ENCODE results near the gene ELF2. TPM values are rescaled to one million over a fixed set of nuclear protein-coding genes. Genes with fewer than 3 reads are reported as not detected.
A peak's percentile ranks its signal among the peaks of the same experiment; 100 is the strongest.

Gene ELF2
- total and polyA plus RNA-seq, 2 donors (not counting 1 experiment from before 2014, with no cell fraction given) = 25.1 to 97.5 TPM

DNA sequence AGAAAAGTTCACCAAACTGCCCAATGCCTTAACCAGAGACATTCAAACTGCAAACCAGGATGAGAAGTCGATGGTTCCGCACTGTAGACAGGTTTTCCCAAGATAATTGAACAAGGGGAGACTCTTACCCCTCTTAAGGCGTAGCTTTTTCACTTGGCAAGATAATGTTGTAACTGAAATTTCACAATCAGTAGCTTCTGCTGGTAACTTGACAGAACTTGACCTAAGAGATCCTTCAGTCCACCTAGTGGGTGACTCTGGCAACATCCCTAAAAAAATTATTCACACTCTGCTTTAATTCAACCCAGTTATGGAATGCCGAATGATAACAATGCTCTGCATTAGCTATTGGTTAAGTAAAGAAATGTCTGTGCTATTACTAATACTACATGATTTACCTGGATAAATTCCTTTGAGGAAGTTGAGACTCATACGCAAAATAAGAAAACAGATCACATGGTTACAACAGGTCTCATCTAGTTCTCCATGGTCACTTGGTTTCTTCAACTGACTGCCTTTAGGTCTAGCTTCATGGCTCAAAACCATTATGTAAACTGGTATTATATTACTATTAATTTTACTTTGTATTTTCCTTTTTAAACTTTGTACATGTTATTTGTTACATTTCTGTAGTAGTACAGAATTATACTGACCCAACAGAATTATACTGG lies 9.1 kb downstream of the ELF2 start:
- ChIA-PET POLR2A (no interaction called here), CTCF (interaction anchor here (0.6 to 2.4 kb wide), 11 partner anchors 8 to 181 kb away, joined by 3 to 12 read pairs (median 3); partner anchors contain the start of gene ELF2)
- TF ChIP-seq, protein P1, sequence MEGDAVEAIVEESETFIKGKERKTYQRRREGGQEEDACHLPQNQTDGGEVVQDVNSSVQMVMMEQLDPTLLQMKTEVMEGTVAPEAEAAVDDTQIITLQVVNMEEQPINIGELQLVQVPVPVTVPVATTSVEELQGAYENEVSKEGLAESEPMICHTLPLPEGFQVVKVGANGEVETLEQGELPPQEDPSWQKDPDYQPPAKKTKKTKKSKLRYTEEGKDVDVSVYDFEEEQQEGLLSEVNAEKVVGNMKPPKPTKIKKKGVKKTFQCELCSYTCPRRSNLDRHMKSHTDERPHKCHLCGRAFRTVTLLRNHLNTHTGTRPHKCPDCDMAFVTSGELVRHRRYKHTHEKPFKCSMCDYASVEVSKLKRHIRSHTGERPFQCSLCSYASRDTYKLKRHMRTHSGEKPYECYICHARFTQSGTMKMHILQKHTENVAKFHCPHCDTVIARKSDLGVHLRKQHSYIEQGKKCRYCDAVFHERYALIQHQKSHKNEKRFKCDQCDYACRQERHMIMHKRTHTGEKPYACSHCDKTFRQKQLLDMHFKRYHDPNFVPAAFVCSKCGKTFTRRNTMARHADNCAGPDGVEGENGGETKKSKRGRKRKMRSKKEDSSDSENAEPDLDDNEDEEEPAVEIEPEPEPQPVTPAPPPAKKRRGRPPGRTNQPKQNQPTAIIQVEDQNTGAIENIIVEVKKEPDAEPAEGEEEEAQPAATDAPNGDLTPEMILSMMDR (IDR thresholded peaks at IDR 0.05) = peak; percentile 43
- TF ChIP-seq EZH2 (IDR thresholded peaks at IDR 0.05; ENCODE audit: borderline replicate concordance, insufficient read depth, low read depth, low read length, poor library complexity, severe bottlenecking) = no peak
- DNase-seq (peak; percentile 36), ATAC-seq (ENCODE audit: low read depth) (no peak)
- Histone ChIP-seq H3K4me3 (ENCODE audit: control extremely low read depth in 1 of 5, extremely low read depth in 1 of 5, insufficient read depth in 1 of 5, low read depth in 2 of 5, low read length in 4 of 5) (no peak overlapping the region), H3K79me2 (ENCODE audit: control insufficient read depth, insufficient read depth, low read length) (peaks cover 57% of the 10 kb centered on the region), H3K36me3 (replicated peaks in 1 of 2; ENCODE audit: control extremely low read depth in 1 of 2, control insufficient read depth in 1 of 2, extremely low read depth in 1 of 2, insufficient read depth in 2 of 2, low read length in 1 of 2) (no peaks in the 10 kb centered on the region), H2AFZ (ENCODE audit: insufficient read depth, low read depth, low read length, poor library complexity, severe bottlenecking) (no peak overlapping the region), H3K27ac (ENCODE audit: low read length in 2 of 2) (no peak overlapping the region), H3K4me2 (replicated peaks; ENCODE audit: low read depth, low read length, poor library complexity, severe bottlenecking) (no peak overlapping the region), H3K27me3 (replicated peaks in 1 of 4; ENCODE audit: control extremely low read depth in 1 of 4, control insufficient read depth in 3 of 4, insufficient read depth in 4 of 4, low read length in 3 of 4) (no peaks in the 10 kb centered on the region), H4K20me1 (ENCODE audit: control insufficient read depth, insufficient read depth, low read length, poor library complexity, severe bottlenecking) (no peaks in the 10 kb centered on the region), H3K9me3 (ENCODE audit: control extremely low read depth in 1 of 3, control insufficient read depth in 2 of 3, insufficient read depth in 1 of 3, low read length in 2 of 3) (no peaks in the 10 kb centered on the region), H3K9ac (ENCODE audit: low read length) (no peak overlapping the region), H3K4me1 (ENCODE audit: control insufficient read depth in 2 of 2, insufficient read depth in 2 of 2, low read length in 2 of 2) (no peaks in the 10 kb centered on the region)
- H3K27ac Mint-ChIP-seq = no peak overlapping the region
- no peaks in the 10 kb centered on the region for H3K27me3 Mint-ChIP-seq
- intact Hi-C loops (cut with micrococcal nuclease) = no loop called here
- peaks cover 18% of the 10 kb centered on the region for H3K4me1 Mint-ChIP-seq
- no peak overlapping the region for H3K4me3 Mint-ChIP-seq
- WGBS (ENCODE audit: insufficient coverage) = no CpG with 5 or more reads among the region's 5 CpGs
- no peaks in the 10 kb centered on the region for H3K9me3 Mint-ChIP-seq (ENCODE audit: insufficient read depth)

DNA sequence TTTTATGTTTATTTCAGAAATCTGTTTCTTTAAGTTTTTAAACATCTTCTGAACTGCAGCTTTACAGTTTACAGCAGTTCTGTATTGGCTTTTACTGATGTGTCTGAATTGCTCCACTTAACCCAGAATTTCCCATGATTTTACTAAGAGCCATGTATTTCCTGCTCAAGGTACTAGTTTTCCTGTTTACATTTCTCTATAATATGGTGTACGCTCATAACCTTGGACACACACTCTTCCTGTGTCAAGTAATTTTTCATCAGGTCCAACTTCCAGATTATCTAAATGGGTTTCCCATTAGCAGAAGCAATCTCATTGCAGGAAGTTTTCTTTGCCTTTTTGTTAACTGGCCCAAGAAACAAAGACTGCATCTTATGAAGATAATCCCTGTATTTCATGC lies 12.3 kb downstream of the ELF2 start:
- ATAC-seq (ENCODE audit: low read depth) (no peak), DNase-seq (no peak)
- H3K4me2 ChIP-seq (replicated peaks; ENCODE audit: low read depth, low read length, poor library complexity, severe bottlenecking) = no peak overlapping the region
- no peak overlapping the region for H3K27ac Mint-ChIP-seq
- ChIA-PET POLR2A (no interaction called here), CTCF (no interaction called here)
- no peaks in the 10 kb centered on the region for H3K9me3 Mint-ChIP-seq (ENCODE audit: insufficient read depth)
- H3K27me3 Mint-ChIP-seq = no peaks in the 10 kb centered on the region
- intact Hi-C loops (cut with micrococcal nuclease) = no loop called here
- no peak overlapping the region for H3K27ac ChIP-seq (ENCODE audit: low read length in 2 of 2)
- TF ChIP-seq EZH2 (IDR thresholded peaks at IDR 0.05; ENCODE audit: borderline replicate concordance, insufficient read depth, low read depth, low read length, poor library complexity, severe bottlenecking) = no peak
- TF ChIP-seq, protein P1 (IDR thresholded peaks at IDR 0.05) = no peak
- H3K4me3 ChIP-seq (ENCODE audit: control extremely low read depth in 1 of 5, extremely low read depth in 1 of 5, insufficient read depth in 1 of 5, low read depth in 2 of 5, low read length in 4 of 5) = no peak overlapping the region
- no peak overlapping the region for H3K9ac ChIP-seq (ENCODE audit: low read length)
- H3K79me2 ChIP-seq (ENCODE audit: control insufficient read depth, insufficient read depth, low read length) = peaks cover 44% of the 10 kb centered on the region
- no peak overlapping the region for H3K4me3 Mint-ChIP-seq
- H3K27me3 ChIP-seq (replicated peaks in 1 of 4; ENCODE audit: control extremely low read depth in 1 of 4, control insufficient read depth in 3 of 4, insufficient read depth in 4 of 4, low read length in 3 of 4) = no peaks in the 10 kb centered on the region
- H3K4me1 ChIP-seq (ENCODE audit: control insufficient read depth in 2 of 2, insufficient read depth in 2 of 2, low read length in 2 of 2) = no peaks in the 10 kb centered on the region
- H3K36me3 ChIP-seq (replicated peaks in 1 of 2; ENCODE audit: control extremely low read depth in 1 of 2, control insufficient read depth in 1 of 2, extremely low read depth in 1 of 2, insufficient read depth in 2 of 2, low read length in 1 of 2) = no peaks in the 10 kb centered on the region
- H2AFZ ChIP-seq (ENCODE audit: insufficient read depth, low read depth, low read length, poor library complexity, severe bottlenecking) = no peak overlapping the region
- 86% methylated on average over 1 of the region's 1 CpG for WGBS (ENCODE audit: insufficient coverage)
- no peaks in the 10 kb centered on the region for H3K9me3 ChIP-seq (ENCODE audit: control extremely low read depth in 1 of 3, control insufficient read depth in 2 of 3, insufficient read depth in 1 of 3, low read length in 2 of 3)
- H3K4me1 Mint-ChIP-seq = peaks cover 16% of the 10 kb centered on the region
- no peaks in the 10 kb centered on the region for H4K20me1 ChIP-seq (ENCODE audit: control insufficient read depth, insufficient read depth, low read length, poor library complexity, severe bottlenecking)
